Activated T-cell treated with anti-CD3 and anti-CD28 coated beads for 1 hour (primary cell): ENCODE data around the gene PRSS38.

Source experiments
- DNase-seq: peaks from one replicate; pipeline ENCODE4 v3.0.0-alpha.2; 2020; ENCODE audit warnings: low read depth

PRSS38 gene

GRCh38 chr1:227779021-227779441 is 36.4 kb upstream of the PRSS38 start:
- no peak for DNase-seq

- DNase-seq, result no peak
Measured at GRCh38 chr1:227779685-227780084, 35.8 kb upstream of the PRSS38 start.

- DNase-seq, result no peak
Measured at GRCh38 chr1:227780101-227781044, 35.1 kb upstream of the PRSS38 start.

GRCh38 chr1:227781314-227781930 is 34.1 kb upstream of the PRSS38 start:
- DNase-seq, result no peak

GRCh38 chr1:227782226-227782625 is 33.2 kb upstream of the PRSS38 start:
- no peak for DNase-seq

- no peak for DNase-seq
Measured at GRCh38 chr1:227785094-227785804, 30.2 kb upstream of the PRSS38 start.

- no peak for DNase-seq
Measured at GRCh38 chr1:227785805-227786671, 29.4 kb upstream of the PRSS38 start.

DNA sequence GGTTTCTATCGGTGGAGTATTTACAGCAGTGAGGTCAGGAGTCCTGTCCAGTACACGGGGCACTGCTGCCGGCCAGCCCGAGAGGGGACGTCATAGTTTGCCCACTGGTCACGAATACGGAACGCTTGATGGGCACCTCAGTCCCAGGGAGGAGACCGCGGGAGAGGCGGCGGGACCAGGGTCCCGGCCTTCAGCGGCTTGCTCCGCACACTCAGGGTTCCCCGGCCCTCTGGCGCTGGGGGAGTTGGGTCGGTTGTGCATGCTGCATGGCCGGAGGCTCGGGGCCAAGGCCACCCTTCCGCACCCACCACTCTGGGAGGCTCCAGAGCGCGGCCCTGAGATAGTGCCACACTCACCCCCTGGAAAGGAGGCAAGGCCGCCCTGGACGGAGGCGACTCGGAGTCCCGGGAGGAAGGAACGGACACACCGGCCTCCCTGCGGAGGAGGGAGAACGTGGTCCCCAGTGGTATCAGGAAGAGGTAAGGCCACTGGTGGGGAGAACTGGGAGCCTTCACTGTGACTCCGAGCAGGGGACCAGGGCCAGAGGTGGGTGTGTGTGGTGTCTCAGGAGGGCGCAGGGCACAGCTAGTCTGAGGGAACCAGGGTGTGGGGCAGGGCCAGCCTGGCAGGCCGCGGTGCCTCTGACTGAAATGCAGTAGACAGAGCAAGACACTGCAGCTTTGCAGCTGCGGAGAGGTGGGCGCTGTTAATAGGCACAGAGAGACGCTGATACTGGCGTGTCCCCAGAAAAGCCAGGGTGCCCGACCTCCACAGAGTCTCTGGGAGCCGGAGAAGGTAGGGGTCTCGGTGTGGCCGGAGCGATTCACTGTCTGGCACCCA is 28.6 kb upstream of the PRSS38 start:
- no peak for DNase-seq

- DNase-seq, result peak; percentile 94
Measured at GRCh38 chr1:227787513-227788270, 27.8 kb upstream of the PRSS38 start.

- DNase-seq, result no peak
Measured at GRCh38 chr1:227788271-227789083, 27.0 kb upstream of the PRSS38 start.

DNA sequence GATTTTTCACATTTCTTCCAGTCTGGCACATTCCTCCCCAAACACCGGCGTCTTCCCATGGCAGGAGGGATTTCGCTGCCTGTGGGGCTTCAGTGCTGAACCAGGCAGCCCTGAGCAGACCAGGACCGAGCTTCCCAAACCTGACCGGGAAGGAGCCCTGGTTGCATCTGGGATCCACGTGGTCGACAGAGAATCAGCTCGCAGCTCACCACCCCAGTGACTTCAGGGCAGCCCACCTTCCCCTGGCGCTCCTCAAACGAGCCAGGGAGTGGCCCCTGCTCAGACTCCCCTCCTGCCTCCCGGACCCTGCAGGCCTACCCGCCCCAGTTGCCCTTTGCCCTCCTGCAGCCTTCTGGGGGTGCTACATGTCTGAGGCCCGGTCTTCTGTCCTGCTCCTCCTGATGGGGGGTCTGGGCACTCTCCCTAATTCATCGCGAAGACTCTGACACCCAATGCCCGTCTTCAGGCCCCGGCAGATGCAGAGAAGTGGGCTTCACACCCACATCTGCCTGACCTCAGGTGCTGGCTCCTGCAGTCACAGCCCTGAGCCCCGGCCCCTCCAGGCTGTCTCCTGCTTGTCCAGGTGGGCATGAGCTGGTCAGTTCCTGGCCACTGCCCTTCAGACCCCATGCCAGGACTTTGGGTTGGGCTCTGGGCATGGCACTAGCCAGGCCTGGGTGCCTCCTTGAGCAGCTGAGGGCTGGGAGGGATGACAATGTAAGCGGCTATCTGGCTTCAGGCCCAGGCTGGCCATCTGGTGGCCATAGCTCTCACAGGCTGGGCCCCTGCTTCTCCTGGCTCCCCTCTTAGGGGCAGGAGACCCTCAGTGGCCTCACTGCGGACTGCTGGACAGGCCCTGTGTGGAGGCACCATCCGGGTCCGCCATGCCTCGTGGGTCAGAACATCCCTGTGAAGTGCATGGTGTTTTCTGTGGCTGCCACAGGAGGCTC is 26.1 kb upstream of the PRSS38 start:
- DNase-seq, result no peak

DNA sequence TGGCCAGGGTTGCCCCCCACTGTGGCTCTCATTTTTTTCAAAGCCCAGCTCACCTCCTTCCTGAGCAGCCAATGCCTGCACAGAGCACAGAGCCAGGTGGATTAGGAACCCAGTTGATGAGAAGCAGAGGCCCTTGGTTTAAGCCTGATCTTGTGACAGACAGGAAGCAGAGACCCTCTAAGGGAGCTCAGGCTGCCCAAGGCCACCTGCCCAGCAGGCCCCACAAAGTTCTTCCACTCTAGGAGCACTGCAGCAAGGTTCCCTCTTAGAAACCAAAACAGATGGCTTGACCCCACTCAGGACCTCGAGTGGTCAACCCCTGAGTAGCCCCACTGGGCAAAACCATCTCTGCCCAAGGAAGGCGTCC is 25.5 kb upstream of the PRSS38 start:
- DNase-seq, result no peak

DNA sequence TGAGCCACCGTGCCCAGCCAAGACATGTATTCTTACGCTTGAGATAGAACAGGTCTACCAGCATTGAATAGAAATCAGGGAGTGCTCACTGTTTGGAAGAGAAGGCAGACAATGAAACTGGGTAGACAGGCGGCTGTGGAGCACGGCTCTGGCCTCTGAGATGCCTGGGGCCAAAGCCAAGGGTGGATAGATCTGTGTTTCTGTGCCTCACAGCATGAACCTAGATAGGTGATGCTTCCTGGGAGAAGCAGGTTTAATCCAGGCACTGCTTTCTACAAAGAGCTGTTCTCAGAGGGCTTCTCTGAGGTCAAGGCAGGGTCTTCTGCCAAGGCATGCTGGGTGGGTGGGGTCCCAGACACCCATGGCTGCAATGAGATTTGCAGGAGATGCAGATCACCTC is 24.6 kb upstream of the PRSS38 start:
- no peak for DNase-seq

DNA sequence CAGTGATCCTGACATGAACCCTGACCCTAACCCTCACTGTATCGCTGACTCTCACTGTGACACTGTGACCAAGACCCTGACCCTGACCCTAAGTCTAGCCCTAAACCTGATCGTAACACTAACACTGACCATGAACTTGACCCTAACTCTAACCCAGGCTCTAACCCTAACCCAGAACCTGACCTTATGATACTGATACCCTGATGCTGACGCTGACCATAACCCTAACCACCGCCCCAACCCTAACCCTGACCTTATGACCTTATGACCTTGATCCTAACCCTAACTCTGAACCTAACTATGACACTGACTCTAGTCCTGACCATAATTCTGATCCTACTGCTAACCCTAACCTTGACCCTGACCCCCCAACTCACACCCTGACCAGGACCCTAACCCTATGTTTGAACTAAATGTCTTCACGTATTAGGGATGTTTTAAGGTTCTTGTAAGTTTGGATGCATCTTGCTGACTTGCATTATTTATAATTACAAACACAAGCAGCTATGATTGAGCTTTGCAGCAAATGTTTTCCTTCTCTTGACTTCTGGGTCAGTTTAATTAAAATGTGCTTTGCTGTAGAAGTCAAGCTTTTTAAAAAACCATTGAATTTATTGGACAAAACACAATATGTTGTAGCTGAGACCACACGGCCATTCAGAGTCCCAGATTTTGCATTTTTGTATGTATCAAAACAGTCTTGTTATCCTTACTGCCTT is 23.9 kb upstream of the PRSS38 start:
- no peak for DNase-seq

DNA sequence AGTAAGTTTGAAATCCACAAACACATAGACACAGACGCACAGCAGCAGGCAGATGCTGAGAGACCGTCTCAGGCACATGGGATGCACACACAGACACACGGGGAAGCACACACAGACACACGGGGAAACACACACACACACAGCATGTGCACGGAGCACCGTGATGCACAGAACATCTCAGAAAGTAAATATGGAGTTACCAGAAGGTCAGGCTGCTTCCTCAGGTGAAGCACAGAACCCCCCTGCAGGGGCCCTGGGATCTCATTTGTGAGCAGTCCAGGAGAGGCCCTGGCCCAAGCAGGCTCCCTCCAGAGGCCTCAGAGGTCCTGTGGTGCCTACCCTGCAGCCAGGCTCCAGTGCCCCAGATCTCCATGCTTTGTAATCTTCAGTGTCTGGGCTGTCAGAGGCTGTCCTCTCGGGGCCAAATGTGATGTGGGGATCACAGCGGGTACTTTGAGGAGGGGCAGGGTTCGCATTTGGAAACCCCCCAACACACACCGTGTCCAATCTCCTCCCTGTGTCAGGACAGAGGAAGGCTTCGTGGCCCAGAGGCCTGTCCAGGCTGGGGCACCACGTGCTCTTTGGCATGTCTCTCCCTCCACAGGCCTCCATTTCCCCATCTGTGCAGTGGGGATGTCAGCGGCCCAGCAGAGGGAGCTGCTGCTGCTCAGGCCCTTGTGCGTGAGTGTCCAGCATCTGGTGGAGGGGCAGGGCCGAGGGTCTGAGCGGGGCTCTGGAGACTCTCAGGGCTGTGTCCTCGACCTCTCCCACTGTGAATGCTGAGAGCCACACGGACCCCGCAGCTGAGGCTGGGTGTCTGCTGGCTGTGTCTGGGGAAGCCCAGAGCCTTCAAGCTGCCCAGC is 23.0 kb upstream of the PRSS38 start:
- no peak for DNase-seq
